HepG2 (cell line): ENCODE data around the gene IL36B.
A peak's percentile ranks its signal among the peaks of the same experiment; 100 is the strongest.

Experiments
- DNMT3B ChIP-seq: conservative IDR thresholded peaks from 2 replicates; pipeline ENCODE4 v1.6.1; 2016; ENCODE audit warnings: missing biosample characterization, control low read depth
- JUNB ChIP-seq: sonication (generic); formaldehyde crosslinking; IDR thresholded peaks from 2 replicates; pipeline ENCODE4 v1.8.0; 2022; ENCODE audit warnings: missing genetic modification reagents, mild to moderate bottlenecking, borderline replicate concordance
- KLF6 ChIP-seq: IDR thresholded peaks from 2 replicates; pipeline ENCODE4 v1.8.0; 2016; ENCODE audit warnings: missing biosample characterization, missing genetic modification reagents
- POLR2A ChIP-seq, 2 experiments: IDR thresholded peaks; 2 replicates each; pipeline ENCODE4 v1.6.1; 2011; ENCODE audit warnings: low read depth in 2 of 2, low read length in 2 of 2, mild to moderate bottlenecking in 1 of 2, moderate library complexity in 1 of 2; ENCODE audit not compliant: insufficient read depth in 1 of 2
- ZNF354B ChIP-seq: sonication (generic); formaldehyde crosslinking; IDR thresholded peaks from 2 replicates; pipeline ENCODE4 v1.8.0; 2022; ENCODE audit warnings: mild to moderate bottlenecking, missing genetic modification reagents
- TF ChIP-seq, protein P1 (sequence below): sonication (generic); formaldehyde crosslinking; IDR thresholded peaks from 2 replicates; pipeline ENCODE4 v1.5.0; 2020; ENCODE audit warnings: mild to moderate bottlenecking, missing genetic modification reagents, moderate library complexity
- TF ChIP-seq, protein P2 (sequence below): sonication (generic); formaldehyde crosslinking; IDR thresholded peaks from 2 replicates; pipeline ENCODE4 v1.4.0; 2020; ENCODE audit warnings: missing genetic modification reagents, borderline replicate concordance
- TF ChIP-seq, protein P3 (sequence below): sonication (generic); formaldehyde crosslinking; IDR thresholded peaks from 2 replicates; pipeline ENCODE4 v1.4.0; 2020; ENCODE audit warnings: missing genetic modification reagents
- TF ChIP-seq, protein P4 (sequence below): sonication (generic); formaldehyde crosslinking; IDR thresholded peaks from 2 replicates; pipeline ENCODE4 v1.4.0; 2020; ENCODE audit warnings: mild to moderate bottlenecking, missing genetic modification reagents

DNA sequence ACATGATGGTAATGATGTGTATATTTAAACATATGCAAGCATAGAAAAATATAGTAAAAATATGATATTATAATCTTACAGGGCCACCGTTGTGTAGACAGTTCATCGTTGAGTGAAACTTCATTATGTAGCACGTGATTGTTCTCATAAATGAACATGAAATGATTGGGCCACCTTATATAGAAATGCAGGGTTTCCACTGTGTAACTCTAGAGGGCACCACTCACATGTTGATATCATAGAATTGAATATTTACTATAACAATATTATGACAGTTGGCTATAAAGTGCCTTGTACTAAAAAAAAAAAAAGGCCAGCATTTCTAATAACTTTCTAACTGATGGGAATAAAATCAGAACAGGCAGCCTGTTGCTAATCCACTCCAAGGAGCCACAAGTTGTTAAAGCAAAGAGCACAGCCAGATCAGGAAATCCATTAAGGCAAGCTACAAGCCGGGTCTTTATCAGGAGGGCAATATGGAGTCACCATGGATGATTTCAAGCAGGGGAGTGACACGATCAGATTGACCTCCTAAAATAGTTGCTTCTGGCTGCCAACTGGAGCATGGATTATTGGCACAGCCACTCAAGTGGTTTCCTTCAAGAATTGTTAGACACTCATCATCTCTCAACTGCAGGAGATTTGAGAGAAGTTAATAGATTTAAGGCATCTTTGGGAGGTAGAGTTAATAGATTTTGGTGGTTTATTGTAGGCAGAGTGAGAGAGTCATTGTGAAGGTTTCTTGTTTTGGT lies 31.8 kb upstream of the IL36B start:
- TF ChIP-seq, protein P1, sequence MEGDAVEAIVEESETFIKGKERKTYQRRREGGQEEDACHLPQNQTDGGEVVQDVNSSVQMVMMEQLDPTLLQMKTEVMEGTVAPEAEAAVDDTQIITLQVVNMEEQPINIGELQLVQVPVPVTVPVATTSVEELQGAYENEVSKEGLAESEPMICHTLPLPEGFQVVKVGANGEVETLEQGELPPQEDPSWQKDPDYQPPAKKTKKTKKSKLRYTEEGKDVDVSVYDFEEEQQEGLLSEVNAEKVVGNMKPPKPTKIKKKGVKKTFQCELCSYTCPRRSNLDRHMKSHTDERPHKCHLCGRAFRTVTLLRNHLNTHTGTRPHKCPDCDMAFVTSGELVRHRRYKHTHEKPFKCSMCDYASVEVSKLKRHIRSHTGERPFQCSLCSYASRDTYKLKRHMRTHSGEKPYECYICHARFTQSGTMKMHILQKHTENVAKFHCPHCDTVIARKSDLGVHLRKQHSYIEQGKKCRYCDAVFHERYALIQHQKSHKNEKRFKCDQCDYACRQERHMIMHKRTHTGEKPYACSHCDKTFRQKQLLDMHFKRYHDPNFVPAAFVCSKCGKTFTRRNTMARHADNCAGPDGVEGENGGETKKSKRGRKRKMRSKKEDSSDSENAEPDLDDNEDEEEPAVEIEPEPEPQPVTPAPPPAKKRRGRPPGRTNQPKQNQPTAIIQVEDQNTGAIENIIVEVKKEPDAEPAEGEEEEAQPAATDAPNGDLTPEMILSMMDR (CRISPR knock-in tag): peak; percentile 62
- TF ChIP-seq POLR2A (IDR thresholded peaks at IDR 0.05; ENCODE audit: insufficient read depth in 1 of 2, low read depth in 2 of 2, low read length in 2 of 2) (no peak), ZNF354B (CRISPR knock-in tag) (no peak), JUNB (CRISPR knock-in tag) (no peak), DNMT3B (CRISPR knock-in tag) (no peak), KLF6 (CRISPR knock-in tag) (no peak)
- TF ChIP-seq, protein P2, sequence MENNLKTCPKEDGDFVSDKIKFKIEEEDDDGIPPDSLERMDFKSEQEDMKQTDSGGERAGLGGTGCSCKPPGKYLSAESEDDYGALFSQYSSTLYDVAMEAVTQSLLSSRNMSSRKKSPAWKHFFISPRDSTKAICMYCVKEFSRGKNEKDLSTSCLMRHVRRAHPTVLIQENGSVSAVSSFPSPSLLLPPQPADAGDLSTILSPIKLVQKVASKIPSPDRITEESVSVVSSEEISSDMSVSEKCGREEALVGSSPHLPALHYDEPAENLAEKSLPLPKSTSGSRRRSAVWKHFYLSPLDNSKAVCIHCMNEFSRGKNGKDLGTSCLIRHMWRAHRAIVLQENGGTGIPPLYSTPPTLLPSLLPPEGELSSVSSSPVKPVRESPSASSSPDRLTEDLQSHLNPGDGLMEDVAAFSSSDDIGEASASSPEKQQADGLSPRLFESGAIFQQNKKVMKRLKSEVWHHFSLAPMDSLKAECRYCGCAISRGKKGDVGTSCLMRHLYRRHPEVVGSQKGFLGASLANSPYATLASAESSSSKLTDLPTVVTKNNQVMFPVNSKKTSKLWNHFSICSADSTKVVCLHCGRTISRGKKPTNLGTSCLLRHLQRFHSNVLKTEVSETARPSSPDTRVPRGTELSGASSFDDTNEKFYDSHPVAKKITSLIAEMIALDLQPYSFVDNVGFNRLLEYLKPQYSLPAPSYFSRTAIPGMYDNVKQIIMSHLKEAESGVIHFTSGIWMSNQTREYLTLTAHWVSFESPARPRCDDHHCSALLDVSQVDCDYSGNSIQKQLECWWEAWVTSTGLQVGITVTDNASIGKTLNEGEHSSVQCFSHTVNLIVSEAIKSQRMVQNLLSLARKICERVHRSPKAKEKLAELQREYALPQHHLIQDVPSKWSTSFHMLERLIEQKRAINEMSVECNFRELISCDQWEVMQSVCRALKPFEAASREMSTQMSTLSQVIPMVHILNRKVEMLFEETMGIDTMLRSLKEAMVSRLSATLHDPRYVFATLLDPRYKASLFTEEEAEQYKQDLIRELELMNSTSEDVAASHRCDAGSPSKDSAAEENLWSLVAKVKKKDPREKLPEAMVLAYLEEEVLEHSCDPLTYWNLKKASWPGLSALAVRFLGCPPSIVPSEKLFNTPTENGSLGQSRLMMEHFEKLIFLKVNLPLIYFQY (CRISPR knock-in tag): no peak
- TF ChIP-seq, protein P3, sequence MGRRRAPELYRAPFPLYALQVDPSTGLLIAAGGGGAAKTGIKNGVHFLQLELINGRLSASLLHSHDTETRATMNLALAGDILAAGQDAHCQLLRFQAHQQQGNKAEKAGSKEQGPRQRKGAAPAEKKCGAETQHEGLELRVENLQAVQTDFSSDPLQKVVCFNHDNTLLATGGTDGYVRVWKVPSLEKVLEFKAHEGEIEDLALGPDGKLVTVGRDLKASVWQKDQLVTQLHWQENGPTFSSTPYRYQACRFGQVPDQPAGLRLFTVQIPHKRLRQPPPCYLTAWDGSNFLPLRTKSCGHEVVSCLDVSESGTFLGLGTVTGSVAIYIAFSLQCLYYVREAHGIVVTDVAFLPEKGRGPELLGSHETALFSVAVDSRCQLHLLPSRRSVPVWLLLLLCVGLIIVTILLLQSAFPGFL (CRISPR knock-in tag): no peak
- TF ChIP-seq, protein P4, sequence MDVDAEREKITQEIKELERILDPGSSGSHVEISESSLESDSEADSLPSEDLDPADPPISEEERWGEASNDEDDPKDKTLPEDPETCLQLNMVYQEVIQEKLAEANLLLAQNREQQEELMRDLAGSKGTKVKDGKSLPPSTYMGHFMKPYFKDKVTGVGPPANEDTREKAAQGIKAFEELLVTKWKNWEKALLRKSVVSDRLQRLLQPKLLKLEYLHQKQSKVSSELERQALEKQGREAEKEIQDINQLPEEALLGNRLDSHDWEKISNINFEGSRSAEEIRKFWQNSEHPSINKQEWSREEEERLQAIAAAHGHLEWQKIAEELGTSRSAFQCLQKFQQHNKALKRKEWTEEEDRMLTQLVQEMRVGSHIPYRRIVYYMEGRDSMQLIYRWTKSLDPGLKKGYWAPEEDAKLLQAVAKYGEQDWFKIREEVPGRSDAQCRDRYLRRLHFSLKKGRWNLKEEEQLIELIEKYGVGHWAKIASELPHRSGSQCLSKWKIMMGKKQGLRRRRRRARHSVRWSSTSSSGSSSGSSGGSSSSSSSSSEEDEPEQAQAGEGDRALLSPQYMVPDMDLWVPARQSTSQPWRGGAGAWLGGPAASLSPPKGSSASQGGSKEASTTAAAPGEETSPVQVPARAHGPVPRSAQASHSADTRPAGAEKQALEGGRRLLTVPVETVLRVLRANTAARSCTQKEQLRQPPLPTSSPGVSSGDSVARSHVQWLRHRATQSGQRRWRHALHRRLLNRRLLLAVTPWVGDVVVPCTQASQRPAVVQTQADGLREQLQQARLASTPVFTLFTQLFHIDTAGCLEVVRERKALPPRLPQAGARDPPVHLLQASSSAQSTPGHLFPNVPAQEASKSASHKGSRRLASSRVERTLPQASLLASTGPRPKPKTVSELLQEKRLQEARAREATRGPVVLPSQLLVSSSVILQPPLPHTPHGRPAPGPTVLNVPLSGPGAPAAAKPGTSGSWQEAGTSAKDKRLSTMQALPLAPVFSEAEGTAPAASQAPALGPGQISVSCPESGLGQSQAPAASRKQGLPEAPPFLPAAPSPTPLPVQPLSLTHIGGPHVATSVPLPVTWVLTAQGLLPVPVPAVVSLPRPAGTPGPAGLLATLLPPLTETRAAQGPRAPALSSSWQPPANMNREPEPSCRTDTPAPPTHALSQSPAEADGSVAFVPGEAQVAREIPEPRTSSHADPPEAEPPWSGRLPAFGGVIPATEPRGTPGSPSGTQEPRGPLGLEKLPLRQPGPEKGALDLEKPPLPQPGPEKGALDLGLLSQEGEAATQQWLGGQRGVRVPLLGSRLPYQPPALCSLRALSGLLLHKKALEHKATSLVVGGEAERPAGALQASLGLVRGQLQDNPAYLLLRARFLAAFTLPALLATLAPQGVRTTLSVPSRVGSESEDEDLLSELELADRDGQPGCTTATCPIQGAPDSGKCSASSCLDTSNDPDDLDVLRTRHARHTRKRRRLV (CRISPR knock-in tag): no peak
